ENCODE measurements around the gene SELENOF.

DNA sequence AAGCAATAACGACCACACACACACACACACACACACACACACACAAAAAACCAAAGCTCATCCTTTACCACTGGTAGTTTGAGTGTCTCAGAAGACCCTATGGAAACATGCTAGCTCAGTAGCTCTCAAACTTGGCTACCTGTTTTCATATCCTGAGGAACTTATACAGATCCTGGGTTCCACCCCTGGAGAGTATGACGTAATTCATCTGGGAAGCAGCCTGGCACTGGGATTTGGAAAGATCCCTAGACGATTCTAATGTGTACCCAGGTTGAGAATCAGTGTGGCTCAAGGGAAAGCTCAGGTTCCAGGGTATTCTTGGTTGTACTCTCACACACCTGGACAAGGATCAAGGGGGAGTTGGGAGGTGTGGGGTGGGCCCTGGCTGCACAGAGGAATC lies 85.9 kb downstream of the SELENOF start:
- no peak for TF ChIP-seq EZH2phosphoT487 (IDR thresholded peaks at IDR 0.05; ENCODE audit: borderline replicate concordance, low read depth, low read length)
- no peak for TF ChIP-seq CTCF (conservative IDR thresholded peaks at IDR 0.05; ENCODE audit: low read length)
